A549 (cell line): ENCODE measurements around the gene ZNF385B. TPM values are rescaled to one million over a fixed set of nuclear protein-coding genes. Genes with fewer than 3 reads are reported as not detected.

ENCODE experiments used
- ATAC-seq, 2 experiments: fragments of 200-7000 bp in 1 of 2; fragments of >200 bp in 1 of 2; cut with Nextera tagmentation in 1 of 2; cut with Tn5 transposase in 1 of 2; 3 replicates each; pipeline versions ENCODE4 v1.8.0 to v1.9.1; 2018 to 2020; ENCODE audit warnings: mild to moderate bottlenecking in 1 of 2, moderate library complexity in 1 of 2
- CTCF ChIA-PET: fragments of 300-600 bp; sonication (Branson Sonifier 250); formaldehyde crosslinking; extraction: SDS; loops from one replicate; lab custom pipeline; 2021; ENCODE audit warnings: antibody characterized with exemption, inconsistent platforms; lab: Yijun Ruan, JAX
- POLR2A ChIA-PET: fragments of 350-600 bp; formaldehyde crosslinking; extraction: SDS; loops from one replicate; lab custom pipeline; 2021; ENCODE audit warnings: antibody characterized with exemption, inconsistent platforms; lab: Yijun Ruan, JAX
- DNase-seq, 2 experiments: peaks; one replicate each; pipeline versions ENCODE4 v3.0.0 to v3.0.0-alpha.2; 2011 to 2016; ENCODE audit warnings: low read depth in 1 of 2, low spot score in 1 of 2
- FAIRE-seq: peaks from 2 replicates; lab custom pipeline; 2011; peaks lifted over from hg19 to GRCh38; lab: Jason Lieb, UNC
- H3K27ac ChIP-seq, 2 experiments: fragments of >200 bp; sonication (Bioruptor Twin); formaldehyde crosslinking; 3 replicates each; pipeline ENCODE4 v1.5.1; 2016 to 2017
- H3K4me1 ChIP-seq: fragments of >200 bp; sonication (Bioruptor Twin); formaldehyde crosslinking; 3 replicates; pipeline ENCODE4 v1.6.1; 2016
- H3K4me2 ChIP-seq: fragments of >200 bp; sonication (Bioruptor Twin); formaldehyde crosslinking; 3 replicates; pipeline ENCODE4 v1.6.1; 2016
- H3K4me3 ChIP-seq: fragments of >200 bp; sonication (Bioruptor Twin); formaldehyde crosslinking; 3 replicates; pipeline ENCODE4 v1.5.1; 2016
- H3K9me3 ChIP-seq: fragments of >200 bp; sonication (Bioruptor Twin); formaldehyde crosslinking; 3 replicates; pipeline ENCODE4 v1.6.1; 2016
- CBX2 ChIP-seq: fragments of 200-600 bp; sonication (generic); IDR thresholded peaks from 2 replicates; pipeline ENCODE4 v1.6.1; 2016; ENCODE audit warnings: low read depth, mild to moderate bottlenecking, borderline replicate concordance
- CEBPB ChIP-seq, 2 experiments: fragments of >200 bp in 1 of 2; sonication (Bioruptor Twin) in 1 of 2; formaldehyde crosslinking in 1 of 2; IDR thresholded peaks; 2 replicates each; pipeline ENCODE4 v1.6.1; 2012 to 2016
- CHD4 ChIP-seq: fragments of 200-600 bp; sonication (generic); IDR thresholded peaks from 2 replicates; pipeline ENCODE4 v1.6.1; 2016; ENCODE audit warnings: antibody characterized with exemption, mild to moderate bottlenecking, borderline replicate concordance
- EHF ChIP-seq: fragments of 250-450 bp; sonication (Bioruptor Pico); IDR thresholded peaks from 2 replicates; pipeline ENCODE4 v1.5.0; 2020; ENCODE audit warnings: mild to moderate bottlenecking
- ELK1 ChIP-seq: fragments of 150-350 bp; IDR thresholded peaks from 2 replicates; pipeline ENCODE4 v1.6.1; 2014; ENCODE audit warnings: low read depth, mild to moderate bottlenecking, low read length
- EP300 ChIP-seq, 2 experiments: fragments of >200 bp; sonication (Bioruptor Twin); formaldehyde crosslinking; IDR thresholded peaks; 2 replicates in 1 of 2; 3 replicates in 1 of 2; pipeline ENCODE4 v1.6.1; 2016 to 2017
- ESRRA ChIP-seq: fragments of 150-350 bp; IDR thresholded peaks from 2 replicates; pipeline ENCODE4 v1.6.1; 2014; ENCODE audit warnings: mild to moderate bottlenecking, low read length, borderline replicate concordance
- GATA3 ChIP-seq: IDR thresholded peaks from 2 replicates; pipeline ENCODE4 v1.6.1; 2012; ENCODE audit warnings: borderline replicate concordance
- HDAC2 ChIP-seq: fragments of 200-600 bp; sonication (generic); IDR thresholded peaks from 2 replicates; pipeline ENCODE4 v1.6.1; 2016
- HES2 ChIP-seq: fragments of >200 bp; sonication (Bioruptor Twin); formaldehyde crosslinking; IDR thresholded peaks from 2 replicates; pipeline ENCODE4 v1.6.1; 2016
- HEYL ChIP-seq: fragments of 250-450 bp; sonication (Bioruptor Pico); IDR thresholded peaks from 2 replicates; pipeline ENCODE4 v1.8.0; 2021; ENCODE audit warnings: mild to moderate bottlenecking, moderate library complexity
- KDM1A ChIP-seq: fragments of 200-600 bp; sonication (generic); IDR thresholded peaks from 2 replicates; pipeline ENCODE4 v1.6.1; 2016; ENCODE audit warnings: low read depth, mild to moderate bottlenecking
- KDM5A ChIP-seq: fragments of 200-600 bp; sonication (generic); IDR thresholded peaks from 2 replicates; pipeline ENCODE4 v1.6.1; 2016; ENCODE audit warnings: antibody characterized with exemption, mild to moderate bottlenecking
- MAFK ChIP-seq: fragments of 450-650 bp; IDR thresholded peaks from 2 replicates; pipeline ENCODE4 v1.6.1; 2014; ENCODE audit not compliant: partially characterized antibody
- RAD21 ChIP-seq, 2 experiments: fragments of >200 bp in 1 of 2; sonication (Bioruptor Twin) in 1 of 2; formaldehyde crosslinking in 1 of 2; IDR thresholded peaks in 1 of 2; conservative IDR thresholded peaks in 1 of 2; 2 replicates in 1 of 2; 3 replicates in 1 of 2; pipeline ENCODE4 v1.6.1; 2012 to 2018; ENCODE audit warnings: inconsistent platforms in 1 of 2
- RCOR1 ChIP-seq: fragments of 150-350 bp; IDR thresholded peaks from 2 replicates; pipeline ENCODE4 v1.6.1; 2014; ENCODE audit warnings: antibody characterized with exemption, low read length, low read depth
- RFX5 ChIP-seq: fragments of 450-650 bp; IDR thresholded peaks from 2 replicates; pipeline ENCODE4 v1.7.1; 2014; ENCODE audit warnings: antibody characterized with exemption, mild to moderate bottlenecking, moderate library complexity
- SREBF2 ChIP-seq: fragments of 450-650 bp; IDR thresholded peaks from 2 replicates; pipeline ENCODE4 v1.6.1; 2014; ENCODE audit warnings: mild to moderate bottlenecking, moderate library complexity
- TFCP2L1 ChIP-seq: fragments of 250-450 bp; sonication (Bioruptor Pico); IDR thresholded peaks from 2 replicates; pipeline ENCODE4 v1.5.0; 2021; ENCODE audit warnings: mild to moderate bottlenecking
- TP53 ChIP-seq: fragments of 250-450 bp; sonication (Bioruptor Pico); IDR thresholded peaks from 2 replicates; pipeline ENCODE4 v1.5.0; 2021; ENCODE audit warnings: mild to moderate bottlenecking, moderate library complexity
- ZFP36 ChIP-seq: fragments of 450-650 bp; IDR thresholded peaks from 2 replicates; pipeline ENCODE4 v1.6.1; 2014; ENCODE audit warnings: borderline replicate concordance; ENCODE audit not compliant: partially characterized antibody
- whole genome bisulfite sequencing: methylation state at CpG from one replicate; pipeline ENCODE4 v1.1.6; 2017; ENCODE audit errors: missing lambda C conversion rate; 5-methylcytosine and 5-hydroxymethylcytosine counted together
- polyA plus RNA-seq, 4 experiments: library from polyadenylated mRNA; depleted of rRNA in 3 of 4; stranded (reverse); fragments of >200 nt; fragmentation: RNase III in 1 of 4; extraction: RNeasy Plus Mini Kit Qiagen cat#74134 plus additional on column Dnase treatment in 1 of 4; gene quantifications; 2 replicates in 3 of 4; 3 replicates in 1 of 4; pipeline ENCODE4 v1.2.3, GENCODE V29; 2011 to 2017
- TF ChIP-seq, protein P1 (sequence below): IDR thresholded peaks from 2 replicates; pipeline ENCODE4 v1.6.1; 2012
- TF ChIP-seq, protein P2 (sequence below): fragments of >200 bp; sonication (Bioruptor Twin); formaldehyde crosslinking; IDR thresholded peaks from 3 replicates; pipeline ENCODE4 v1.6.1; 2016

Gene ZNF385B
- polyA plus RNA-seq, 2 of the 4 experiments (the other 2 are of a cell fraction): not detected

- no peak for ATAC-seq
These were observed 238.6 kb downstream of the ZNF385B start for GRCh38 chr2:179622635-179623300.

GRCh38 chr2:179622112-179622511, 239.3 kb downstream of the ZNF385B start:
- ATAC-seq (no peak), FAIRE-seq (no peak), DNase-seq (no peak)
- Histone ChIP-seq H3K4me2 (no peak overlapping the region), H3K9me3 (no peaks in the 10 kb centered on the region), H3K4me3 (no peak overlapping the region), H3K27ac (no peak overlapping the region), H3K4me1 (no peaks in the 10 kb centered on the region)
- ChIA-PET POLR2A (no interaction called here), CTCF (no interaction called here)
- WGBS: 4% methylated on average over 1 of the region's 1 CpG
- TF ChIP-seq RCOR1 (no peak), ELK1 (no peak), KDM5A (no peak), HES2 (no peak), ESRRA (no peak), TP53 (CRISPR knock-in tag) (no peak), KDM1A (no peak), EP300 (IDR thresholded peaks at IDR 0.05) (no peak), MAFK (no peak), CHD4 (no peak), EHF (CRISPR knock-in tag) (no peak)

More at GRCh38 chr2:179622635-179623300, 238.6 kb downstream of the ZNF385B start:
- no peak for DNase-seq
- Histone ChIP-seq H3K27ac (no peak overlapping the region), H3K4me2 (no peak overlapping the region), H3K4me3 (no peak overlapping the region)
- TF ChIP-seq TFCP2L1 (CRISPR knock-in tag) (no peak), EP300 (IDR thresholded peaks at IDR 0.05) (no peak), HEYL (CRISPR knock-in tag) (no peak), SREBF2 (no peak)
- TF ChIP-seq, protein P1, sequence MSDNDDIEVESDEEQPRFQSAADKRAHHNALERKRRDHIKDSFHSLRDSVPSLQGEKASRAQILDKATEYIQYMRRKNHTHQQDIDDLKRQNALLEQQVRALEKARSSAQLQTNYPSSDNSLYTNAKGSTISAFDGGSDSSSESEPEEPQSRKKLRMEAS: no peak
- TF ChIP-seq, all 56 proteins: peak for 0
- CTCF ChIA-PET: no interaction called here
- Histone ChIP-seq H3K4me1 (no peaks in the 10 kb centered on the region), H3K9me3 (no peaks in the 10 kb centered on the region)
- 35% methylated on average over 3 of the region's 3 CpGs for WGBS
- POLR2A ChIA-PET: no interaction called here
- FAIRE-seq: no peak

DNA sequence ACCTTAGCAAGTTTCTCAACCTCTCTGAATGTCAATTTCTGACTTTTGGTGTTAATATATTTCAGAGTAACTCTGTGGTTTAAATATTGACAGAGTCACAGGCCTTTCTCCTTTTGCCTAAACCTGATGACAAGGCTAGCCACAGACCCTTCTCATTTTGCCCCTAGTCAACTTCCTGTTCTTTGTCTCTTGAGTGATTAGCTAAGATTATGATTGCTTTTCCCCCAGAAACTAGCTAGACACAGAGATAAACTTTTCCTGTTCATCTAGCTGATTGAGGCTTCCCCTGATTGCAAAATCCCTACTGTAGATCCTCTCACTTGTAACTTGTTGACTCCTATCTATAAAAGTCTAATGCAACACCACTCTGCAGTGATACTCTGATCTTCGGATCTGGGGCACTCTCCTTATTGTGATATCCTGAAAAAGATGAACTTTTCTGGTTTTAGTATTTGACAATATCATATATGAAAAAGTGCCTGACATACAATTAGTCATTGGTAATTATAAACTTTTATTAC, 241.4 kb downstream of the ZNF385B start:
- no peak for TF ChIP-seq SREBF2
- TF ChIP-seq GATA3: no peak
- no peak for TF ChIP-seq KDM1A
- no peak for TF ChIP-seq EHF (CRISPR knock-in tag)
- TF ChIP-seq ZFP36: no peak
- TF ChIP-seq RFX5: no peak
- TF ChIP-seq, protein P2, sequence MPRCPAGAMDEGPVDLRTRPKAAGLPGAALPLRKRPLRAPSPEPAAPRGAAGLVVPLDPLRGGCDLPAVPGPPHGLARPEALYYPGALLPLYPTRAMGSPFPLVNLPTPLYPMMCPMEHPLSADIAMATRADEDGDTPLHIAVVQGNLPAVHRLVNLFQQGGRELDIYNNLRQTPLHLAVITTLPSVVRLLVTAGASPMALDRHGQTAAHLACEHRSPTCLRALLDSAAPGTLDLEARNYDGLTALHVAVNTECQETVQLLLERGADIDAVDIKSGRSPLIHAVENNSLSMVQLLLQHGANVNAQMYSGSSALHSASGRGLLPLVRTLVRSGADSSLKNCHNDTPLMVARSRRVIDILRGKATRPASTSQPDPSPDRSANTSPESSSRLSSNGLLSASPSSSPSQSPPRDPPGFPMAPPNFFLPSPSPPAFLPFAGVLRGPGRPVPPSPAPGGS: no peak
- no peak for TF ChIP-seq HDAC2
- TF ChIP-seq CEBPB (IDR thresholded peaks at IDR 0.05): no peak
- TF ChIP-seq ESRRA: no peak
- TF ChIP-seq HES2: no peak
- no peak for TF ChIP-seq RAD21 (conservative IDR thresholded peaks at IDR 0.05 in 1 of 2, IDR thresholded peaks at IDR 0.05 in 1 of 2)
- no peak for TF ChIP-seq MAFK
- no peak for TF ChIP-seq CHD4
- no peak for TF ChIP-seq TFCP2L1 (CRISPR knock-in tag)
- TF ChIP-seq CBX2: no peak
- no peaks in the 10 kb centered on the region for H3K9me3 ChIP-seq
- FAIRE-seq (no peak), ATAC-seq (no peak), DNase-seq (no peak)
- H3K4me3 ChIP-seq: no peak overlapping the region
- ChIA-PET CTCF (no interaction called here), POLR2A (no interaction called here)
- H3K4me1 ChIP-seq: no peaks in the 10 kb centered on the region
- WGBS: 25% methylated on average over 1 of the region's 1 CpG
- H3K27ac ChIP-seq: no peak overlapping the region
- H3K4me2 ChIP-seq: no peak overlapping the region
